ENCODE data around the gene ERCC6L.
"Not testable (repeated sequence)": the region's sequence is repeated elsewhere in the genome, so short reads cannot be mapped to it uniquely, and the experiment has no call there.

The ERCC6L gene

DNA sequence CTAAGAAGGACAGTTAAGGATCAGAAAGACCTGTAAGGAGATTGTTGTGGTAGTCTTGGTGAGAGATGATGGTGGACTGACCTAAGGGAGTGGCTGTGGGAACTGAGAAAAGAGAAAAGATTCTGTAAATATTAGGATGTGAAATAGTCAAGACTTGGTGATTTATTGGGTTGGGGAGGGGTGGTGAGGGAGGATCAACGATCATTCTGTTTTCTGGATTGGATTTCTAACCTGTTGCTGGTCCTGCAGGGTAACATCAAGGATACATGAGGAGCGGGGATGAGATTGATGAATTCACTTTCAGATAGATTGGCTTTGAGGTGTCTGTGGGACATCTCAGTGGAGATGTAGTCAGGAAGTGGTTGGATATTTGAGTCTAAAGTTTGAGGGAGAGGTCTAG, 55.9 kb downstream of the ERCC6L start:
- no peak for TF ChIP-seq POLR2AphosphoS5 (IDR thresholded peaks at IDR 0.05; ENCODE audit: low read depth, low read length)
- TF ChIP-seq POLR2A (IDR thresholded peaks at IDR 0.05; ENCODE audit: low read depth, low read length), result no peak
- TF ChIP-seq TAF1 (IDR thresholded peaks at IDR 0.05; ENCODE audit: low read depth, low read length), result no peak
- TF ChIP-seq POU2F2 (IDR thresholded peaks at IDR 0.05; ENCODE audit: low read depth, low read length), result no peak
- TF ChIP-seq SPI1 (IDR thresholded peaks at IDR 0.05; ENCODE audit: low read depth, low read length), result no peak
- TF ChIP-seq PAX5 (IDR thresholded peaks at IDR 0.05; ENCODE audit: insufficient read depth, low read length, severe bottlenecking), result no peak
- FAIRE-seq, result no peak
- DNase-seq (ENCODE audit: insufficient read length, low spot score), result no peak

DNA sequence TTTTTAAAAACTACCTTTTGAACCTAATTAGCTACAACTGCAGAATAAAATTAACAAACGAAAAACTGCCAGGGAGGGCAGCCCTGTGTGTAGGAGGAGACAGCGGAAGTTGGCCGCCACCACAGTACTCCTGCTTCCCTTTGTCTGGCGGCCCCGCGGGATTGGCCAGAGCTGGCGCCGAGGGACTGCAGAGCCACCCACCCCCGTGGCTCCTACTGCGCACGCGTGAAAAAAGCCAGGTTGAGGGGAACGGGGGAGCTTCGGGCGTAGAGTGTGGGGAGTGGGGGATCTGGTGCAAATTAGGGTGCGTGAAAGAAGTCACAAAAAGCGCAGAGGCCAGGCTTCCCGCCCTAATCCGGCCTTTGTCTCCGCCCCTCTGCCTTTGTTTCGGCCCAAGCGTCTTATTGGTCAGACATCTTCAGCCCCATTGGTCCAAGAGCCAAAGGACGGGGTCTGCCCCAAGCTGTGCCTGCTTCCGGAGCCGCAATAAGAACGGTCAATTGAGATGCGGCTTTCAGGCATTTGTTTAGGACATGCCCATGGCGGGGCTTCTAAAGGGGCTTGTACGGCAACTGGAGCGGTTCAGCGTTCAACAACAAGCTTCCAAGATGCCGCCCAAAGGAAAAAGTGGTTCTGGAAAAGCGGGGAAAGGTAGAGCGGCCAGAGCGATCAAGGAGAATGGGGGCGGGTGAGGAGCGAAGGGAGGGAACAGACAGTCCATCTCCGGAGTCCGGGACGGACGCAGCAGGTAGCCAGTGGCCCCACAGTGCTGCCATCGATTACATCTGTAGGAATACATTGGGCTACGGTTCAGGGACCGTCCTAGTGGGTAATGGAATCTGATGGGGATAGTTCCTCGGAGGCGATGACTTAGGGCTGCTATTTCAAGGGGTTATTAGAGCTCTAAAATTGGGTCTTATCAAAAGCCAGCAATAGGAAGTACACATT, 57.4 kb downstream of the ERCC6L start, which contains the start of gene PIN4:
Gene PIN4, plus strand, starts transcription at position 580 of the 948 bp plus-strand sequence. Its CDS starts 29 bp downstream, at position 609.
- peak; percentile 59 for TF ChIP-seq SPI1 (IDR thresholded peaks at IDR 0.05; ENCODE audit: low read depth, low read length)
- TF ChIP-seq POLR2AphosphoS5 (IDR thresholded peaks at IDR 0.05; ENCODE audit: low read depth, low read length), result peak; percentile 54; the same call in 1 of the 2 replicates
- no peak for TF ChIP-seq POU2F2 (IDR thresholded peaks at IDR 0.05; ENCODE audit: low read depth, low read length)
- DNase-seq (ENCODE audit: insufficient read length, low spot score) (peak; percentile 50), FAIRE-seq (peak; percentile 71)

GRCh38 chrX:72180539-72180938, 58.3 kb downstream of the ERCC6L start:
- FAIRE-seq, result no peak
- TF ChIP-seq POU2F2 (IDR thresholded peaks at IDR 0.05; ENCODE audit: low read depth, low read length) (no peak), PAX5 (IDR thresholded peaks at IDR 0.05; ENCODE audit: insufficient read depth, low read length, severe bottlenecking) (no peak), SPI1 (IDR thresholded peaks at IDR 0.05; ENCODE audit: low read depth, low read length) (no peak), POLR2A (IDR thresholded peaks at IDR 0.05; ENCODE audit: low read depth, low read length) (no peak), POLR2AphosphoS5 (IDR thresholded peaks at IDR 0.05; ENCODE audit: low read depth, low read length) (no peak), TAF1 (IDR thresholded peaks at IDR 0.05; ENCODE audit: low read depth, low read length) (no peak)

GRCh38 chrX:72176981-72177380, 61.8 kb downstream of the ERCC6L start:
- no peak for DNase-seq (ENCODE audit: insufficient read length, low spot score)
- TF ChIP-seq POLR2AphosphoS5 (IDR thresholded peaks at IDR 0.05; ENCODE audit: low read depth, low read length) (no peak), POU2F2 (IDR thresholded peaks at IDR 0.05; ENCODE audit: low read depth, low read length) (no peak)
- no peak for FAIRE-seq

More at GRCh38 chrX:72180539-72180938, 58.3 kb downstream of the ERCC6L start:
- DNase-seq (ENCODE audit: insufficient read length, low spot score), result no peak

GRCh38 chrX:72176289-72176688, 62.5 kb downstream of the ERCC6L start:
- DNase-seq (ENCODE audit: insufficient read length, low spot score); FAIRE-seq: not testable (repeated sequence)

- DNase-seq (ENCODE audit: insufficient read length, low spot score) (no peak), FAIRE-seq (peak; percentile 47)
- TF ChIP-seq PAX5 (IDR thresholded peaks at IDR 0.05; ENCODE audit: insufficient read depth, low read length, severe bottlenecking), result no peak
- no peak for TF ChIP-seq SPI1 (IDR thresholded peaks at IDR 0.05; ENCODE audit: low read depth, low read length)
- TF ChIP-seq POU2F2 (IDR thresholded peaks at IDR 0.05; ENCODE audit: low read depth, low read length), result no peak
These were observed 69.7 kb downstream of the ERCC6L start for GRCh38 chrX:72169008-72169728.

DNA sequence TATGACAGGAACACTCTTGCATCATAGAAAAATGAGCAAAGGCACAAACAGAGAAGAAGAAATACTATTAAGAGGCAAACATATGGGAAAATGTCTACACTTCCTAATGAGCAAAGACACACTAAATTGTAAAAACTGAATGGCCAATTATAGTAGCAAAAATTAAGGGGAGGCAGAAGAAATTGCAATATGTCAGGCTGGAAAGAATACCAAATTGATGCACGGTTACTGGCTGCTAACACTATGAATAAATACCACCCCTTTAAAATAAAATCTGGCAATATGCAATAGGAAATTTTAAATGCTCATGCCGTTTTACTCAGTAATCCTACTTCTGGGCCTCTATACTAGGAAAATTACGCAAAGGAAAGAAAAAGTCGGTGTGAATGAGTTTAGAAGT, 73.3 kb downstream of the ERCC6L start:
- FAIRE-seq (no peak), DNase-seq (ENCODE audit: insufficient read length, low spot score) (no peak)
- no peak for TF ChIP-seq POU2F2 (IDR thresholded peaks at IDR 0.05; ENCODE audit: low read depth, low read length)
- TF ChIP-seq PAX5 (IDR thresholded peaks at IDR 0.05; ENCODE audit: insufficient read depth, low read length, severe bottlenecking), result no peak
- no peak for TF ChIP-seq POLR2AphosphoS5 (IDR thresholded peaks at IDR 0.05; ENCODE audit: low read depth, low read length)
- no peak for TF ChIP-seq SPI1 (IDR thresholded peaks at IDR 0.05; ENCODE audit: low read depth, low read length)
- TF ChIP-seq POLR2A (IDR thresholded peaks at IDR 0.05; ENCODE audit: low read depth, low read length), result no peak

DNA sequence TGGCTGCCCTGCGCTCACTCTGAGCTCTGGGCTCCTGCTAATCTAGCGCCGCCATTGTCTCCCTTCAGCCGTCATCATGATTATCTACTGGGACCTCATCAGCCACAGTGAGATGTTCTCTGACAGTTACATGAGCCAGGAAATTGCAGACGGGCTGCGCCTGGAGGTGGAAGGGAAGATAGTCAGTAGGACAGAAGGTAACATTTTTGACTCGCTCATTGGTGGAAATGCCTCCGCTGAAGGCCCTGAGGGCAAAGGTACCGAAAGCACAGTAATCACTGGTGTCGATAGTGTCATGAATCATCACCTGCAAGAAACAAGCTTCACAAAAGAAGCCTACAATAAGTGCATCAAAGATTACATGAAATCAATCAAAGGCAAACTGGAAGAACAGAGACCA, 79.1 kb downstream of the ERCC6L start:
- no peak for FAIRE-seq
- no peak for DNase-seq (ENCODE audit: insufficient read length, low spot score)
- TF ChIP-seq POU2F2 (IDR thresholded peaks at IDR 0.05; ENCODE audit: low read depth, low read length) (no peak), SPI1 (IDR thresholded peaks at IDR 0.05; ENCODE audit: low read depth, low read length) (no peak), TAF1 (IDR thresholded peaks at IDR 0.05; ENCODE audit: low read depth, low read length) (no peak), POLR2AphosphoS5 (IDR thresholded peaks at IDR 0.05; ENCODE audit: low read depth, low read length) (no peak), POLR2A (IDR thresholded peaks at IDR 0.05; ENCODE audit: low read depth, low read length) (no peak), PAX5 (IDR thresholded peaks at IDR 0.05; ENCODE audit: insufficient read depth, low read length, severe bottlenecking) (no peak)

DNA sequence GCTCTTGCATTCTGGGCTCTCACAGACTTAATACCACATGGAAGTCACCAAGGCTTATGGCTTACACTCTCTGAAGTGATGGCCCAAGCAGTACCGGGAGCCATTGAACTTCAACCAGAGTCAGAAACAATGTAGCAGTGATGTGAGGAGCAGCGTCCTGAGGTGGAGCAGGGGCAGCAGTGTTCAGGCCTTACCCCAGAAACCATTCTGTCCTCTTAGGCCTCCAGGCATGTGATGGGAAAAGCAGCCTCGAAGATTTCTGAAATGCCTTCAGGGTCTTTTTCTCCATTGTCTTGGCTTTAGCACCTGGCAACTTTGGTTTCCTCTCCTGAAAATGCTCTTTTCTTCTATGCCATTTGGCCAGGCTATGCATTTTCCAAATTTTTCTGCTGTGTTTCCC, 80.1 kb downstream of the ERCC6L start:
- FAIRE-seq (no peak), DNase-seq (ENCODE audit: insufficient read length, low spot score) (no peak)
- TF ChIP-seq PAX5 (IDR thresholded peaks at IDR 0.05; ENCODE audit: insufficient read depth, low read length, severe bottlenecking), result no peak
- no peak for TF ChIP-seq POLR2AphosphoS5 (IDR thresholded peaks at IDR 0.05; ENCODE audit: low read depth, low read length)
- no peak for TF ChIP-seq POU2F2 (IDR thresholded peaks at IDR 0.05; ENCODE audit: low read depth, low read length)
- TF ChIP-seq POLR2A (IDR thresholded peaks at IDR 0.05; ENCODE audit: low read depth, low read length), result no peak
- no peak for TF ChIP-seq SPI1 (IDR thresholded peaks at IDR 0.05; ENCODE audit: low read depth, low read length)
- no peak for TF ChIP-seq TAF1 (IDR thresholded peaks at IDR 0.05; ENCODE audit: low read depth, low read length)

Measured in GM12891 (cell line).